CD1c-positive myeloid dendritic cell (primary cell): ENCODE measurements around the gene ARFGEF2.
"Not testable (repeated sequence)": the region's sequence is repeated elsewhere in the genome, so short reads cannot be mapped to it uniquely, and the experiment has no call there.

Source experiments
- DNase-seq: peaks from one replicate; pipeline ENCODE4 v3.0.0-alpha.2; 2016; ENCODE audit errors: extremely low spot score

Gene ARFGEF2

GRCh38 chr20:48928832-48929725, 7.6 kb downstream of the ARFGEF2 start:
- no peak for DNase-seq

- no peak for DNase-seq
These were observed 8.5 kb downstream of the ARFGEF2 start for GRCh38 chr20:48930035-48930434.

- no peak for DNase-seq
These were observed 9.4 kb downstream of the ARFGEF2 start for GRCh38 chr20:48930878-48931277.

GRCh38 chr20:48931527-48932374, 10.2 kb downstream of the ARFGEF2 start:
- DNase-seq, result no peak

- DNase-seq, result no peak
These were observed 10.9 kb downstream of the ARFGEF2 start for GRCh38 chr20:48932375-48932941.

GRCh38 chr20:48933017-48933766, 11.7 kb downstream of the ARFGEF2 start:
- DNase-seq, result no peak

GRCh38 chr20:48934273-48934877, 12.9 kb downstream of the ARFGEF2 start:
- not testable (repeated sequence) for DNase-seq

- not testable (repeated sequence) for DNase-seq
These were observed 13.5 kb downstream of the ARFGEF2 start for GRCh38 chr20:48934966-48935365.

- DNase-seq, result not testable (repeated sequence)
These were observed 14.7 kb downstream of the ARFGEF2 start for GRCh38 chr20:48936178-48936577.

- DNase-seq, result no peak
These were observed 16.2 kb downstream of the ARFGEF2 start for GRCh38 chr20:48937674-48938073.

- DNase-seq, result no peak
These were observed 17.2 kb downstream of the ARFGEF2 start for GRCh38 chr20:48938670-48939069.

- no peak for DNase-seq
These were observed 18.7 kb downstream of the ARFGEF2 start for GRCh38 chr20:48940170-48940569.

- DNase-seq, result no peak
These were observed 20.0 kb downstream of the ARFGEF2 start for GRCh38 chr20:48941467-48941866.

- DNase-seq, result no peak
These were observed 21.2 kb downstream of the ARFGEF2 start for GRCh38 chr20:48942730-48943129.

- no peak for DNase-seq
These were observed 23.3 kb downstream of the ARFGEF2 start for GRCh38 chr20:48944663-48945297.

GRCh38 chr20:48945840-48946514, 24.5 kb downstream of the ARFGEF2 start:
- no peak for DNase-seq

GRCh38 chr20:48948612-48949011, 27.1 kb downstream of the ARFGEF2 start:
- DNase-seq, result no peak

GRCh38 chr20:48949304-48950170, 28.0 kb downstream of the ARFGEF2 start:
- DNase-seq, result no peak

- DNase-seq, result no peak
These were observed 29.5 kb downstream of the ARFGEF2 start for GRCh38 chr20:48951041-48951440.
